Chondrocyte (in vitro differentiated cells): Measurements from ENCODE around the gene ERCC4. TPM values are rescaled to one million over a fixed set of nuclear protein-coding genes. Genes with fewer than 3 reads are reported as not detected.
"Not testable (repeated sequence)": the region's sequence is repeated elsewhere in the genome, so short reads cannot be mapped to it uniquely, and the experiment has no call there.

Experiments used
- DNase-seq: peaks from one replicate; pipeline ENCODE4 v3.0.0; 2021; ENCODE audit warnings: mixed read lengths, low spot score
- H3K27ac Mint-ChIP-seq: one replicate; pipeline ENCODE4 v1.8.0; 2021; ENCODE audit warnings: mild to moderate bottlenecking, moderate library complexity, mixed read lengths; ENCODE audit not compliant: unreplicated experiment
- H3K27me3 Mint-ChIP-seq: 2 replicates; pipeline ENCODE4 v1.8.0; 2021; ENCODE audit warnings: low read depth, mixed read lengths
- H3K36me3 Mint-ChIP-seq: 2 replicates; pipeline ENCODE4 v1.8.0; 2021; ENCODE audit warnings: low read depth, mixed read lengths
- H3K4me1 Mint-ChIP-seq: 2 replicates; pipeline ENCODE4 v1.8.0; 2021; ENCODE audit warnings: low read depth, mild to moderate bottlenecking, mixed read lengths
- H3K4me3 Mint-ChIP-seq: one replicate; pipeline ENCODE4 v1.8.0; 2021; ENCODE audit warnings: mild to moderate bottlenecking, moderate library complexity, mixed read lengths; ENCODE audit not compliant: unreplicated experiment
- H3K9me3 Mint-ChIP-seq: 2 replicates; pipeline ENCODE4 v1.8.0; 2021; ENCODE audit warnings: low read depth, mixed read lengths
- CTCF ChIP-seq: fragments of 200-600 bp; sonication (generic); IDR thresholded peaks from 2 replicates; pipeline ENCODE4 v1.5.0; 2021; ENCODE audit warnings: antibody characterized with exemption, mild to moderate bottlenecking, moderate library complexity
- total RNA-seq: library from RNA; stranded (reverse); gene quantifications from 3 replicates; pipeline ENCODE4 v1.2.1, GENCODE V29; 2021

ERCC4 gene
- total RNA-seq, 1 donor from 2014 or later: 18.5 TPM

GRCh38 chr16:13883881-13884280 lies 36.1 kb upstream of the ERCC4 start:
- H3K4me3 Mint-ChIP-seq: no peak overlapping the region
- TF ChIP-seq CTCF: no peak
- H3K36me3 Mint-ChIP-seq: no peaks in the 10 kb centered on the region
- no peak overlapping the region for H3K27ac Mint-ChIP-seq
- peaks cover 30% of the 10 kb centered on the region for H3K27me3 Mint-ChIP-seq
- H3K4me1 Mint-ChIP-seq: no peaks in the 10 kb centered on the region
- peaks cover 9% of the 10 kb centered on the region for H3K9me3 Mint-ChIP-seq
- DNase-seq: no peak

GRCh38 chr16:13885700-13886099 lies 34.3 kb upstream of the ERCC4 start:
- no peaks in the 10 kb centered on the region for H3K4me1 Mint-ChIP-seq
- H3K9me3 Mint-ChIP-seq: peaks cover 14% of the 10 kb centered on the region
- H3K36me3 Mint-ChIP-seq: no peaks in the 10 kb centered on the region
- peaks cover 31% of the 10 kb centered on the region for H3K27me3 Mint-ChIP-seq
- DNase-seq: no peak
- no peak for TF ChIP-seq CTCF
- H3K27ac Mint-ChIP-seq: no peak overlapping the region
- no peak overlapping the region for H3K4me3 Mint-ChIP-seq

GRCh38 chr16:13886608-13887007 lies 33.3 kb upstream of the ERCC4 start:
- TF ChIP-seq CTCF: no peak
- Mint-ChIP-seq H3K4me3 (no peak overlapping the region), H3K4me1 (no peaks in the 10 kb centered on the region), H3K27me3 (peaks cover 31% of the 10 kb centered on the region), H3K9me3 (peaks cover 14% of the 10 kb centered on the region), H3K27ac (no peak overlapping the region), H3K36me3 (no peaks in the 10 kb centered on the region)
- DNase-seq: no peak

- not testable (repeated sequence) for H3K4me1 Mint-ChIP-seq, H3K36me3 Mint-ChIP-seq, H3K27ac Mint-ChIP-seq, H3K4me3 Mint-ChIP-seq
- peaks cover 14% of the 10 kb centered on the region for H3K9me3 Mint-ChIP-seq
- DNase-seq: peak; percentile 89
- H3K27me3 Mint-ChIP-seq: peaks cover 31% of the 10 kb centered on the region
Observed at GRCh38 chr16:13889323-13889722, 30.6 kb upstream of the ERCC4 start.

- Mint-ChIP-seq H3K27me3 (peaks cover 20% of the 10 kb centered on the region), H3K9me3 (peaks cover 14% of the 10 kb centered on the region), H3K4me1 (peaks cover 4% of the 10 kb centered on the region), H3K27ac (no peak overlapping the region), H3K4me3 (no peak overlapping the region), H3K36me3 (no peaks in the 10 kb centered on the region)
- TF ChIP-seq CTCF: no peak
- DNase-seq: no peak
Observed at GRCh38 chr16:13892301-13892700, 27.7 kb upstream of the ERCC4 start.

GRCh38 chr16:13895516-13895915 lies 24.4 kb upstream of the ERCC4 start:
- no peak for TF ChIP-seq CTCF
- H3K4me3 Mint-ChIP-seq: no peak overlapping the region
- H3K36me3 Mint-ChIP-seq: no peaks in the 10 kb centered on the region
- no peak overlapping the region for H3K27ac Mint-ChIP-seq
- H3K9me3 Mint-ChIP-seq: peaks cover under 1% of the 10 kb centered on the region
- no peak for DNase-seq
- peaks cover 17% of the 10 kb centered on the region for H3K27me3 Mint-ChIP-seq
- H3K4me1 Mint-ChIP-seq: peaks cover 16% of the 10 kb centered on the region
